Colonic mucosa (tissue), 4 donors: ENCODE data around the gene TMED10. TPM values are rescaled to one million over a fixed set of nuclear protein-coding genes. Genes with fewer than 3 reads are reported as not detected.
"Not testable (repeated sequence)": the region's sequence is repeated elsewhere in the genome, so short reads cannot be mapped to it uniquely, and the experiment has no call there.

ENCODE experiments used
- DNase-seq: peaks from one replicate; pipeline ENCODE4 v3.0.0-alpha.2; 2020
- H3K27ac ChIP-seq: fragments of 200-600 bp; one replicate; pipeline ENCODE4 v1.8.0; 2021
- H3K27me3 ChIP-seq: fragments of 200-600 bp; one replicate; pipeline ENCODE4 v1.8.0; 2021
- H3K36me3 ChIP-seq: fragments of 200-600 bp; one replicate; pipeline ENCODE4 v1.8.0; 2021
- H3K4me1 ChIP-seq: fragments of 200-600 bp; one replicate; pipeline ENCODE4 v1.8.0; 2021; ENCODE audit warnings: mild to moderate bottlenecking
- H3K4me3 ChIP-seq: fragments of 200-600 bp; one replicate; pipeline ENCODE4 v1.8.0; 2021
- H3K9ac ChIP-seq, 2 donors: one replicate each; pipeline ENCODE4 v1.7.0; 2013; ENCODE audit warnings: control low read depth in 2 of 2, low read depth in 2 of 2, low read length in 2 of 2
- H3K9me3 ChIP-seq: fragments of 200-600 bp; one replicate; pipeline ENCODE4 v1.8.0; 2021
- intact Hi-C: fragments of 100-400 bp; cut with DNase I; formaldehyde crosslinking; loops from one replicate; pipeline ENCODE4 v1.14.1; 2022
- total RNA-seq, 2 donors: library from RNA; stranded (reverse); fragmentation: NEBNext Ultra II Directional in 1 of 2; extraction: Animal tissue kit (Norgen Biotek cat#: 25700) in 1 of 2; gene quantifications; one replicate each; pipeline ENCODE4 v1.2.1, GENCODE V29; 2021
- TF ChIP-seq, protein P1 (sequence below): fragments of 200-600 bp; IDR thresholded peaks from one replicate; pipeline ENCODE4 v1.8.0; 2022; ENCODE audit warnings: antibody characterized with exemption, mild to moderate bottlenecking
- donor health status: healthy.
- donor health status: DM: no; HTN: no; CAD: no.
- donor health status: DM: no; HTN: no; CAD: no.

Gene TMED10
- total RNA-seq, 2 donors from 2014 or later, result 387 to 432 TPM

DNA sequence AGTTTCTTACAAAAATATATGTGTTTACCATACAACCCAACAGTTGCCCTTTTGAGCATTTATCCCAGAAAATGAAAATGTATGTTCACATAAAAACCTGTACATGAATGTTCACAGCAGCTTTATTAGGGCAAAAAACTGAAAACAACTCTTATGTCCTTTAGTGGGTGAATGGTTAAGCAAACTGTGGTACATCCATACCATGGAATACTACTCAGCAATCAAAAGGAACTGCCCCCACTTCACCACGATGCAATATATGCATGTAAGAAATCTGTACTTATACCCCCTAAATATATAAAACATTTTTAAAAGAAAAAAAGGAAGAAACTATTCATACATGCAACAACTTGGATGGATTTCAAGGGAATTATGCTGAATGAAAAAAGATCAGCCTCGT, 42.8 kb downstream of the TMED10 start:
- TF ChIP-seq, protein P1, sequence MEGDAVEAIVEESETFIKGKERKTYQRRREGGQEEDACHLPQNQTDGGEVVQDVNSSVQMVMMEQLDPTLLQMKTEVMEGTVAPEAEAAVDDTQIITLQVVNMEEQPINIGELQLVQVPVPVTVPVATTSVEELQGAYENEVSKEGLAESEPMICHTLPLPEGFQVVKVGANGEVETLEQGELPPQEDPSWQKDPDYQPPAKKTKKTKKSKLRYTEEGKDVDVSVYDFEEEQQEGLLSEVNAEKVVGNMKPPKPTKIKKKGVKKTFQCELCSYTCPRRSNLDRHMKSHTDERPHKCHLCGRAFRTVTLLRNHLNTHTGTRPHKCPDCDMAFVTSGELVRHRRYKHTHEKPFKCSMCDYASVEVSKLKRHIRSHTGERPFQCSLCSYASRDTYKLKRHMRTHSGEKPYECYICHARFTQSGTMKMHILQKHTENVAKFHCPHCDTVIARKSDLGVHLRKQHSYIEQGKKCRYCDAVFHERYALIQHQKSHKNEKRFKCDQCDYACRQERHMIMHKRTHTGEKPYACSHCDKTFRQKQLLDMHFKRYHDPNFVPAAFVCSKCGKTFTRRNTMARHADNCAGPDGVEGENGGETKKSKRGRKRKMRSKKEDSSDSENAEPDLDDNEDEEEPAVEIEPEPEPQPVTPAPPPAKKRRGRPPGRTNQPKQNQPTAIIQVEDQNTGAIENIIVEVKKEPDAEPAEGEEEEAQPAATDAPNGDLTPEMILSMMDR, result no peak
- no peak overlapping the region for H3K9ac ChIP-seq
- H3K27ac ChIP-seq, result no peak overlapping the region
- H3K9me3 ChIP-seq, result no peaks in the 10 kb centered on the region
- peaks cover 3% of the 10 kb centered on the region for H3K4me1 ChIP-seq
- intact Hi-C loops, result loop anchor here (2.0 to 5.0 kb wide), 2 partner anchors 169 to 524 kb away; no protein-coding TSS in a partner anchor
- no peak for DNase-seq
- no peaks in the 10 kb centered on the region for H3K36me3 ChIP-seq
- H3K4me3 ChIP-seq, result no peak overlapping the region
- H3K27me3 ChIP-seq, result no peaks in the 10 kb centered on the region

GRCh38 chr14:75132382-75133086, 43.9 kb downstream of the TMED10 start:
- intact Hi-C loops, result loop anchor here (2.0 to 5.0 kb wide), 2 partner anchors 170 to 525 kb away; no protein-coding TSS in a partner anchor
- no peak overlapping the region for H3K9ac ChIP-seq
- TF ChIP-seq, protein P1, result peak; percentile 65
- H3K27ac ChIP-seq, result peak overlapping the region; percentile 28
- no peaks in the 10 kb centered on the region for H3K36me3 ChIP-seq
- no peaks in the 10 kb centered on the region for H3K27me3 ChIP-seq
- peak; percentile 78 for DNase-seq
- H3K4me1 ChIP-seq, result no peaks in the 10 kb centered on the region
- no peak overlapping the region for H3K4me3 ChIP-seq
- no peaks in the 10 kb centered on the region for H3K9me3 ChIP-seq

DNA sequence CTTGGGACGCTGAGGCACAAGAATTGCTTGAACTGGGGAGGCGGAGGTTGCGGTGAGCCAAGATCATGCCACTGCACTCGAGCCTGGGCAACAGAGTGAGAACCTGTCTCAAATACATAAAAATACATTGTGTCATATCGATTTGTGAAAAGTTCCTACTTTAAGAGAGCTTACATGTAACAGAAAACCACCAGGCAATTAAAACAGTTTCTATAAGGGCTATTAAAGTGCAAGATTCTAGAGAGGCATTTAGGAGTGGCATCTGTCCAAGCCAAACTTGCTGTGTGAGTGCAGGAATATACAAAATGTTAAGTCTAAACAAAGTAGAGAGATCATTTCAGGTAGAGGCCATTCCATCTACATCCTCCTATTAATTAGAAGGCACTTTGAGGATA, 47.8 kb downstream of the TMED10 start:
- H3K4me3 ChIP-seq, result no peak overlapping the region
- H3K9ac ChIP-seq, result peak overlapping the region in 1 of 2 donors; percentile 68
- H3K27me3 ChIP-seq, result no peaks in the 10 kb centered on the region
- no peaks in the 10 kb centered on the region for H3K36me3 ChIP-seq
- H3K27ac ChIP-seq, result no peak overlapping the region
- no peaks in the 10 kb centered on the region for H3K9me3 ChIP-seq
- H3K4me1 ChIP-seq, result no peaks in the 10 kb centered on the region
- TF ChIP-seq, protein P1, result no peak
- DNase-seq, result no peak
- intact Hi-C loops, result no loop called here

DNA sequence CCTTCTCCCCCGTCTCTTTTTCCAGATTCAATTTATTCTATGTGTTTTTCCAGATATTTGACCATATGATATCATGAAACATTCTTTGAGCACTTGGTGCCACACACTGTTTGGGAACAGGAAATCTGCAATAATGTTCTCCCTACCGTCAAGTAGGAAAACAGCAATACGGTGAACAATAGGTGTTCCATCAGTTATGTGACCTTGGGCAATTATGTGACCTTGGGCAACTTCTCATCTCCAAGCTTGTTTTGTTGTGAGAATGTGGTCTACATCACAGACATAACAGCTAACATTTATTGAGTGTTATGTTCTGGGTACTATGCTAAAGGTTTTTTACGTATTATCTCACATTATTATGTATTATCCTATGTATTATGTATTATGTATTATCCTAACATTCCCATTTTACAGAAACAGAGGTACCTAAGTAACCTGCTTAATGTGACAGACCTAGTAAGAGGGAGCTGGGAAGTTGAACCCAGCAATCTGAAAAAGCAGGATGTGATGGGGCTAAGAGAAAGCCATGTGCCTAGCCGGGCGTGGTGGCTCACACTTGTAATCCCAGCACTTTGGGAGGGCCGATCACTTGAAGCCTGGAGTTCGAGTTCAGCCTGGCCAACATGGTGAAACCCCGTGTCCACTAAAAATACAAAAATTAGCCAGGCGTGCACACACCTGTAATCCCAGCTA, 48.4 kb downstream of the TMED10 start:
- H3K36me3 ChIP-seq, result no peaks in the 10 kb centered on the region
- no peaks in the 10 kb centered on the region for H3K9me3 ChIP-seq
- TF ChIP-seq, protein P1, result no peak
- peak overlapping the region; percentile 68 to 99 for H3K9ac ChIP-seq
- H3K4me1 ChIP-seq, result no peaks in the 10 kb centered on the region
- H3K27ac ChIP-seq, result peak overlapping the region; percentile 94
- H3K27me3 ChIP-seq, result no peaks in the 10 kb centered on the region
- DNase-seq, result no peak
- H3K4me3 ChIP-seq, result peak overlapping the region; percentile 87
- intact Hi-C loops, result no loop called here

DNA sequence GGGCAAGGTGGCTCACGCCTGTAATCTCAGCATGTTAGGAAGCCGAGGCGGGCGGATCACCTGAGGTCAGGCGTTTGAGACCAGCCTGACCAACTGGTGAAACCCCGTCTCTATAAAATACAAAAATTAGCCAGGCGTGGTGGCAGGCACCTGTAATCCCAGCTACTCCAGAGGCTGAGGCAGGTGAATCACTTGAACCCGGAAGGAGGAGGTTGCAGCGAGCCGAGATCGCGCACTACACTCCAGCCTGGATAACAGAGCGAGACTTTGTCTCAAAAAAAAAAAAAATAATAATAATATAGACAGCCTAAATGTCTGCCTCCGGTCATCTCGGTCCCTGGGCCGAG, 49.0 kb downstream of the TMED10 start:
- intact Hi-C loops, H3K4me1 ChIP-seq, H3K27me3 ChIP-seq, H3K36me3 ChIP-seq, H3K9me3 ChIP-seq: not testable (repeated sequence)
- Histone ChIP-seq H3K4me3 (peak overlapping the region; percentile 87), H3K9ac (peak overlapping the region; percentile 94 to 99), H3K27ac (peak overlapping the region; percentile 94)
- DNase-seq, result peak; percentile 61
